ENCODE data around the gene SUSD6.
"Not testable (repeated sequence)": the region's sequence is repeated elsewhere in the genome, so short reads cannot be mapped to it uniquely, and the experiment has no call there.

DNA sequence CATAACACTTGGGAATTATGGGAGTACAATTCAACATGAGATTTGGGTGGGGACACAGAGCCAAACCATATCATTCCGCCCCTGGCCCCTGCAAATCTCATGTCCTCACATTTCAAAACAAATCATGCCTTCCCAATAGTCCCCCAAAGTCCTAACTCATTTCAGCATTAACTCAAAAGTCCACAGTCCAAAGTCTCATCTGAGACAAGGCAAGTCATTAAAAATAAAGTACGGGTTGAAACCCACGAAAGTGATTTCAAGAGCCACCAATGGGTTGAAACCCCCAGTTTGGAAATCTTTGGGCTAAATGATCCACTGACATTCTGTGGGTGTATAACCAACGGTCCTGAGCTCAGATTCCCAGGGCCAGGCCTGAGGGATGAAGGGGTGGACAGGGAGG is 125.0 kb downstream of the SUSD6 start:
- TF ChIP-seq CTCF, POLR2AphosphoS5, POLR2A (IDR thresholded peaks at IDR 0.05): not testable (repeated sequence)

Measured in prostate gland (tissue), 2 donors.